SHP77 treated with DMSO at 0.1 percent for 48 hours (cell line): ENCODE data around the gene RPA1.
"Not testable (repeated sequence)": the region's sequence is repeated elsewhere in the genome, so short reads cannot be mapped to it uniquely, and the experiment has no call there.

Experiments used
- DNase-seq: peaks from one replicate; lab custom pipeline; 2025; lab: John Stamatoyannopoulos, UW

Gene RPA1

DNA sequence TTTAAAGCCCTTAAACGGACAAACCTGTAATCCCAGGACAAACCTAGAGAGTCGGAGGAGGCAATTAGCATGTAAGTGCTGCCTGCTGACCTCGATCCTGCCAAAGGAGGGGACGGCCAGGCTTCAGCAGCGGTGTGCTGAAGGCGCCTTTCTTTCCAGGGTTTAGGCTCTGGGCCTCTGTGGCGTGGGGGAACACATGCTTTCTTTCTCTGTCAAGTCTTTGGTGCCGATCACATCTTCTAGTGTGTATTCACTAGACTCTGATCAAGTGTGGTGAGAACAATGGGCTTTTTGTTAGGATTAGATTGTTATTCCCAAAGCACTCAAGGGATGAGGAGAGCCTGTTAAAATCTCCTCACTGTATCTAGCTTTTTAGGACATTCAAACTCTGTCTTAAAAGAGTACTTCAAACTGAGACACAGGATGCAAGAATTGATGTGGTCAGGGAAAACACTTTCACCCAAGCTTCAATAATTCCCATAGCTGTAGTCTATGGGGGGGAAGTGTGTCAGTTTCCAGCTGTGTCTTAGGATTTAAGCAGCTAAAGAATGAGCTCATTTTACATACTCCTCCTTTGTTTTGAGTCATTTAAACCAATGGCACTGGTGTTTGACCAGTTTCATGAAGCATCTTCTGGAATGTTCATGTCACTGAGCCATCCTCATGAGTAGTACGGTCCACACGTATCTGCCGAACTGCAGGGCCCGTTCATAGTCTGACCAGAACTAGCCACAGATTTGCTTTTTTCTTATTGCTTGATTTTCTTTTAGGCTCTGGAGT is 51.2 kb downstream of the RPA1 start:
- no peak for DNase-seq

DNA sequence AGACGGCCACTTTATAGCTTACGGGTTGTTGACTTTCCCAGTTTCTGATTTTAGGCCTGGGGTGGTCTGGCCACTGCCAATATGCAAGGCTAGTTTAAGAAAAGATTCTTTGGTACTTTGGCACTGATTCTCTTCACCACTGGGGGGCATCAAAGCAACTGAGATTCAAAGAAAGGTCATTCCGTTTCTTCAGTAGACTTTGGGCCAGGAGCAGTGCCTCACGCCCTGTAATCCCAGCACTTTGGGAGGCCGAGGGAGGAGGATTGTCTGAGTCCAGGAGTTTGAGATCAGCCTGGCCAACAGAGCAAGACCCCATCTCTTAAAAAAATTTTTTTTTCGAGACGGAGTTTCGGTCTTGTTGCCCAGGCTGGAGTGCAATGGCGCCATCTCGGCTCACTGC is 53.0 kb downstream of the RPA1 start:
- peak; percentile 5 for DNase-seq

DNA sequence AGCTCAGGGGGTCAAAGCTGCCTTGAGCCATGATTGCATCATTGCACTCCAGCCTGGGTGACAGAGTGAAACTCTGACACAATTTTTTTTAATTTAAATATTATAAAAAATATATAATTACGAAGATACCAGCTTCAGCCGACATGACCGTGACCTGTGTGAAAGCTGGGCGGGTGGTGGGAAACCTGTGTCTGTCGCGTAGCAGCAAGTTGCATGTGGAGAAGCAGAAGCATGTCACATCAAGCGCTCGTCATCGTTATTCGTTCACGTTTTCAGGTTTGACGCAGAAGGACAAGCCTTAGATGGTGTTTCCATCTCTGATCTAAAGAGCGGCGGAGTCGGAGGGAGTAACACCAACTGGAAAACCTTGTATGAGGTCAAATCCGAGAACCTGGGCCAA is 53.7 kb downstream of the RPA1 start:
- DNase-seq: no peak

DNA sequence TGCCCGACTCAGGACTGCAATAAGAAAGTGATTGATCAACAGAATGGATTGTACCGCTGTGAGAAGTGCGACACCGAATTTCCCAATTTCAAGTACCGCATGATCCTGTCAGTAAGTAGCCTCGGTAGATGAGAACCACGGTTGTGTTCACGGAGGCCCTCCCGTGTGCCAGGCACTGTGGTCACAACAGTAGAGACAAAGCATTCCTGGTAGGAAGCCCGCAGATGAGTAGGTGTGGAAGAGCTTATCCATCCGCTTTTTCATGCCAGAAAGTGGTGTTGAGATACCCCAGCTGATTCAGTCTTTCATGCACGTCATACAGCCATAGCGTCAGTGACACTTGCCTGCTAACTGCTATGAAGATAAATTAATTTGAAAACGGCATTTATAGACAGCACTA is 58.9 kb downstream of the RPA1 start:
- DNase-seq: no peak

DNA sequence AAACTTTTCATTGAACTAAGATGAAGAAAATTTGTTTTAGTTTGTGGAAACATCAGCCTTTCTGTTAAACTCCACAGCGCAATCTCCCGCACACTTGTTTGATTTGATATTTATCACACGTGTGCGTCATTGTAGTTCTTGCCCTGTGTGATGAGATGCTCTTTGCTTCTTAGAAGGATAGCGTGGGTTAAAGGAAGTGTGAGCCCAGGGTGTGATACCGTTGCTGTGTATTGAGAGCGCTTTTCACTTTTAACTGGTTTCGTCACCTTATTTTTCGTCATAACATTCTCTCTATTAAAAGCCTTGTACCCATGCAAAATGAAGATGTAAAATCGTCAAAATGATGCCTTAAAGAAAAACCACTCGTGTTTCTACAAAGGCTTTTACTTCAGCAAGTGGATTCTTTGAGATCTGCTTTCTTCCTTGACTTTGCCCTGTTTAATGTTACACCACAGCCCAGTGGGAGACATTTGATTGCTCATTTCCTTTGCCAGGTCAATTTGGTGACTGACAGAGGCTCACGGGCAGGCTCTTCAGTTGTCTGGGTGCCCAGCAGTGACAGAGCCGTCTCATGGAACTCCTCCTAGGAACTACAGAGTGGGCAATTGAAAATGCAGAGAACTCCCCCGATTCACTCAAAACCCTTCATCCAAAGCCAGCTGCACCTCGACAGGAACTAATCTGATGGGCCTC is 61.1 kb downstream of the RPA1 start:
- no peak for DNase-seq

DNA sequence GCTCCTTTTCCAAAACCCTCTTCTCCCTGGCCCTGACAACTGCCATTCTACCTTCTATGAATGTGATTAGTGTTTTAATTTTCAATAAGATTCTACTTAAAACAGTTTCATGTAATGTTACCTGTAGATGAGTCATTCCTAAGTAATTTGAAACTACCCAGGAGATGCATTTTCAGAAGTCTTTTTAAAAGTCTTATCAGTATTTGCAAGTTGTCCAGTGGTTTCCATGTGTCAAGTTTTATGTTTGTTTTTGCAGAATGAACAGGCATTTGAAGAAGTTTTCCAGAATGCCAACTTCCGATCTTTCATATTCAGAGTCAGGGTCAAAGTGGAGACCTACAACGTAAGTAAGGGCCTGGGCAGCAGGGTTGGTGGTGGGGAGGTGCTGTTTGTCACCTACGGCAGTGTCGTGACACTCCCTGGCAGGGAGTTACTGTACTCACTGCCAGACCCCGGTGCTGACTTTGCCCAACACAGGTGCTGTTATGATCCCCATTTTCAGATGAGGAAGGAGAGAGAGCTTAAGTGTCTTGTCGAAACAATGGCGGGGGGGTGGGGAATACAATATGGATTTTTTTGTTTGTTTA is 65.0 kb downstream of the RPA1 start:
- DNase-seq: no peak

DNA sequence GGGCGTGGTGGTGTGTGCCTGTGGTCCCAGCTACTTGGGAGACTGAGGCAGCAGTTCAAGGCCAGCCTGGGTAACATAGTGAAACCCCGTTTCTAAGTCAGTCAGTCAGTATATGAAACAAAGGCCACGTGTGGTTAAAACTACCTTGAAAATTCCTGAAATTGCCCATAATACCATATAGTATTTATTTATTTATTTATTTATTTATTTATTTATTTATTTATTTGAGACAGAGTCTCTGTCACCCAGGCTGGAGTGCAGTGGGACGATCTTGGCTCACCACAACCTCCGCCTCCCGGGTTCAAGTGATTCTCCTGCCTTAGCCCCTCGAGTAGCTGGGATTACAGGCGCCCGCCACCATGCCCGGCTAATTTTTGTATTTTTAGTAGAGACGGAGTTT is 65.7 kb downstream of the RPA1 start:
- DNase-seq: not testable (repeated sequence)

DNA sequence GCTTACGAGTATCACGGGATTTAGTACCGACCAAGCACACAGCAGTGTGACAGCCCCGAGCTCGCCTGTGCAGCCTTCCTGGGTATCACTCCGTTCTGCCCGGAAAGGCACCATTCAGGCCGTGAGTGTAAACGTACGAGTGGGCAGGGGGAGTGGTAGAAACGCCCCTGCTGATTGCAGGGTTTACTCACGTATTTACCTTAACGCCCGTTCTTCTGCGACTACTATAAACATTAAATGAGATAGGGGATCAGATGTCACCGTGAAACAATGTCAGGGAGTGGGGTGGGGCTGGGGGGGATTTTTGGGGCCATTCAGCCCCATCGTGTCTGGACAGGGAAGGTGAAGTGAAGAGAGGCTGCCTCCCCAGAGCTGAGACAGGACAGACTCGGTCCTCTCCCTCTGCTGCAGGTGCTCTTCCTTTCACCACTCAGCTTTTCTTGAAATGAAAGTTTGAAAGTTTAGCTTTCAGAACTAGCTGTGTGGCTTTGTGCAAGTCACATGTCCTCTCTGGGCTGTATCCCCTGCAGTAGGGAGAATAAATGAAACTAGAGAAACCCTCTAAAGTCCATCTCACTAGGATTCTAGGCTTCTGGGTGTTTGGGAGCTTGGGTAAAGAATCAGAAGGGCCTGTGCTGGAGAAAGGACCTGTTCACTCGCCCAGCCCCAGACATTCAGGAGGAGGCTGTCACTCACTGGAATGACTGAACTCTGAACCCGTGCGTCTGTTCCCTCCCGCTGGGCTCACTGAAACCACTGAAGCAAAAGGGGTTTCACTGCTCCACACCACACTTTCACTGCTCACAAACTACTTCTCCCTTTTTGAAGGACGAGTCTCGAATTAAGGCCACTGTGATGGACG is 66.7 kb downstream of the RPA1 start:
- DNase-seq: no peak

DNA sequence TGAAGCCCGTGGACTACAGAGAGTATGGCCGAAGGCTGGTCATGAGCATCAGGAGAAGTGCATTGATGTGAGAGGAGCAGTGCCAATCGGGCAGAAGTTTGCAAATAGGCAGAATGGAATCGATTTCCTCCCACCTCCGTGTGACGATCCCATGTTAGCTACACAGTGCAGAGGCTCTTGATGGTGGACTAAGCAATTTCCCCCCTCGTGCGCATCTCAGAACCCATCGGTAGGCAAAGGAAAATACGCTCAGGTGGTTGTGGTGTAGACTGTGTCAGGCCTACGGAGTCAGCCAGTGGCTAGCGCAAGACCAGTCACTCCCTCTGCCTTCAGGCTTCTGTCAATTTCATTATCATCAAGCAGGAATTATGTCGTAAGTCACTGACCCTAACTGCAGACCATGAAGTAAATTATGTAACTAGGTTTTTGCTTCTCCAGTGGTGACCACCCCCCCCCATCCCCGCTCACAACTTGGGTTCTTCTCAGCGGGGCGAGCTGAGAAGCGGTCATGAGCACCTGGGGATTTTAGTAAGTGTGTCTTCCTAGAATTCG is 67.4 kb downstream of the RPA1 start:
- DNase-seq: no peak

DNA sequence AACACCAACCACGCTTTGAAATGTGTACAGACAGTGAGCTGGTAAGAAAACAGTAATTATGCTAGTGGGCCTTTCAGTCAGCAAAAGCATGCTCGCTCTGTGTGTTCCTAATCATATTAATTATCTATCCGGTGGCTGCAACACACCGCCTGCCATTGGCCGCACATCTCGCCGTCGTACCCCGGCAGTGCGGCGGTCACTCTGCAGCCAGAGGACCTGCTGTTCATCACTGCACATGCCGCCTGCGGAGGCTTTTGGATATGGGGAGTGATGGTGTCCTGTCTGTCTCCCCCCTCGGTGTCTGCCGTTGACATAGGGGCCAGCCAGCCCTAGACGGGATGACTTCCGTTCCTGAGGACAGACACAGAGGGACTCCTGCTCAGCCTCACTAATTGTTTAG is 68.5 kb downstream of the RPA1 start:
- DNase-seq: no peak

DNA sequence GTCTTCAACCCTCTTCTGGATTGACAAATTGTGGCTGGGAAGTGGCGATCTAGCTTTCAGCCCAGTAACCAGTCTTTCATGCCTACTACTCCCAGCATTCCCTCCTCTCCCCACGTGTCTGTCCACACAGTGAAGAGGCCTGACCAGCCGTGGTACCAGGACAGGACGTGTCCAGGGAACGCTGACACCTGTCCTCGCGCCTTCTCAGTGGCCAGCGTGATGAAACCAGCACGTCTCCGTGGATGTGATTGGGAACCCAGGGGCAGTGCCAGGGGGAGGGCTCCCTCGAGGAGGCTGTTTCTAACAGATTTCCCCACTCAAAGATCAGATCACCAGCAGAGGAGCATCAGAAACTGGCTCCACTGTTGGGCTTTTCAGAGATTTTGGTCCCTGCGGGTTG is 69.1 kb downstream of the RPA1 start:
- DNase-seq: no peak

DNA sequence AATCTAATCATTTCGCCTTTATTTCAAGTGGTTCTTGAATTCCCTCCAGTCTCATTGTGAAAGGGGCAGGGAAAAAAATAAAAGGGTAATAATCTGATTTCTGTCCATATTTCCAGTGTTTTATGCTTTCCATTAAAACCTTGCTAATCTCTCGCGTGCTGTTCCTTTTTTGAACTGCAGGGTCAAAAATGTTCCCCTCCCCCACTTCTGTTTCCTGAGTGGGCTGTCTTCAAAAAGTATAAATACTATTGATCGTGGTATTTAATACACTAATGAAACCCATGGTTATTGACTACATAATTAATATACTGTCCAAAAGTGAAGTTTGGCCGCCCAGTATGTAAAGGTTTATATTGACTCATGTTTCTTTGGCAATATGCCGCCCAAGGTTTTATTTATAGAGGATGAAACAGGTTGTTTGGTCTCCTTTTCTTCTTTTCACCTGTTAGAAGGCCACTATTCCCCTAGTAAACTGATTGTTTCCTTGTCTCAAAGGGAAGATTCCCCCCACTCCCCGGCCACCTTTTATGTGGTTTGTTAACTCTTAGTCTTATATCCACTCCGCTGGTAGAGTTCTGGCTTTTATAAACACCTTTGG is 69.7 kb downstream of the RPA1 start:
- no peak for DNase-seq

DNA sequence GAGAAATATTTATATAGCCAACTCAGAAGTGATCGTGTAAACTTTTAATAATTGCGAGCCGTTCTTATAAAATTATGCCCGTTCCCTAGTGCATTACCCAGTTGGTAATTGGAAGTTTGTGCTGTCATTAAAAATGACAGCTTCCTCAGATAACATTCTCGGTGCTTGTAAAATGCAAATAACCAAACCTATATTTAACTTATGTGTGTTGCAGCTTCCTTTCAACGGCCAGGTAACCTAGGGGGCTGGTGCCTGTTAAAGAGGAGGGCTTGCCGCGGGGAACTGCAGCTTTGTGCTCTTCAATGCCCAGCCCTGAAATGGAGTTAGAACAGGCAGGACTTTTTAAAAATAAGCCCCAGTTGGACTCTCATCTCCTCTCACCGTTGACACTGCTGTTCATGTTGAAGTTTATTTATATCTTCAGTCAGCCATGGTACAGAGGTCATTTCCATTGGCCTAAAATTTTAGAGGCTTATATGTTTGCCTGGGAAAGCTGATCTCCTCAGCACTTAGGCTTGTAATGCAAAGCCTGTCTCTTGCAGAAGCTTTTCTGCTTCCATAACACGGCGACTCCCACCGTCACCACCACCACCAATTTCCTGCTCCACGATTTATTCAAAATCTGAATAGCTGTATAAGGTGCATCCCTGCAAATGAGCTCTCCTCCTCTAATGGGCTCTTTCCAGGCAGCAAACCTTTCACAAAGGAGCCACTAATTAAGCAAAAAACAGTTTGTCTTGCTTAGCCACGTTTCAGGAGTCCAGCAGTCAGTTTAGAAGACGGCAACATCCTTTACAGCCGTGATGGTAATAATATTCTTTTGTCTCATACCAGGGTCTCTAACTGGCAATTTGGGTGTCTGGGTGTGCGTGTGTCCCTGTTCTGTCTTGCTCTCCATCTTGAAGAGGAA is 74.7 kb downstream of the RPA1 start:
- peak; percentile 65 for DNase-seq

DNA sequence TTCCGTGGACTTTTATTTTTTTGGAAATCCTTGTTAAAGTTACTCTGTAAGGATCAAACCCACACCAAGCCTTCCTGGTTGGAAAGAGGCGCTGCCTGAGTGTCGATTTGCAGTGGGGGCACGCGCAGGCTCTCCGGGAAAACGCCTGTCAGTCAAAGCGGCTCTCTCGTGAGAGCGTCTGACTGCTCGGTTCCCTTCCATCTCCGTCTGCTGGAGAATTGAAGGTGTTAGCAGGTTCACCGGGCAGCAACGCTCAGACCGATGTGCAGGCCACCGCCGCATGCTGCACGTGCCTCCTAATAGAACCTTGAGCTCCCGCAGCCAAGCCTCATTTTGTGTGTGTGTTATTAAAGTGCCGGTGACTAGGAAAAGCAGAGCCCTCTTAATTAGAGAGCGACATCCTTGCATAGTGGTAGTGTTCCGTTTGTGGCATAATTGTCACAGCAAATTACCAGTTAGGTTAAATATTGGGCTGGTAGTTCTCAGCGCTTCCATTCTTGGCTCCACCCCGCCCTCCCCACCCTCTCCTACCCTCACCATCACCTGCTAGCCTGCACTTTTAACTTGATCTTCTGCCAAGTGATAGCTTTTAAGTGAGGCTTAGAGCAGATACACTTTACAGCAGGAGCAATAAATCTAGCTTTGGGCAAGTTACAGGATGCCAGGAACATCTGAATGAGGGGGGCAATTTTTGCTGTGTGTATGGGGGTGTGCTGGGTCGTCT is 75.5 kb downstream of the RPA1 start:
- peak; percentile 65 for DNase-seq

DNA sequence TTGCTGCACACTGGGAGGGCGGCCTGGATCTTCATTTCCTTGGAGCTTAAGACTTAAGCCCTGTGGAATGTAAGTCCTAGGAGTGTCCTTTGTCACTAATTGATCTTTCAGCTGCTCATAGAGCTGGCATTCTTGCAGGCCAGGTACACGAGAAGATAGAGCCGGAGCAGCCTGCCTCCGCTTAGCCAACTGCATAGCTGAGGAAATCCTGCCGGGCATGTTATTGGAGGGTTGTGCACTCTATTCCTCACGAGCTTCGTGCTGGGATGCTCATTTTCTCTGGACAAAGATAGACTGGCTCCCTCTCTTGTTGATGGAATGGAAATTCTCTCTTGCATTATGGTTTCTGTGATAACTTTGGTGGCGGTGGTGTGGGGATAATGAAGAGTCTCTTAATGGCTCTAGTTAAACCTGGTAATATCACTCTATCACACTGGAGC is 76.9 kb downstream of the RPA1 start:
- DNase-seq: no peak

DNA sequence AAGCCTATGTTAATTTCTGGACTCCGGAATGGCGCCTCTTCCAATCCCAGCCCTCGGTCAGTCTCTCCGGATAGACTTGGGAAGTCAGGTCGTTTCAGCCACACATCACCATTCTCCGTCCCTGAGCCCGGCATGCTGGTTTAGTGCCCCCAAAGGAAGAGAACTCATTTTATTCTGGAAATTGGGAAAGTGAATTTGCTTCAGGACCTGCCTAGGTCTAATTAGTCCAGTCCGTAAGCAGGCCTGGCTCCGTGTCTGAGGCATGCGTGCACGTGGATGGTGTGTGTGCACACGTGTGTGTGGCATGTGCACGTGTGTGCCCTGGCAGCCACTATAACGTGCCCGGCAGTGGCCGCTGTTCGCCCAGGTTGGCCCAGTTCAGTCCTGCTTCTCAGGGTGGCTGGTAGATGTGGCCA is 77.4 kb downstream of the RPA1 start:
- no peak for DNase-seq

DNA sequence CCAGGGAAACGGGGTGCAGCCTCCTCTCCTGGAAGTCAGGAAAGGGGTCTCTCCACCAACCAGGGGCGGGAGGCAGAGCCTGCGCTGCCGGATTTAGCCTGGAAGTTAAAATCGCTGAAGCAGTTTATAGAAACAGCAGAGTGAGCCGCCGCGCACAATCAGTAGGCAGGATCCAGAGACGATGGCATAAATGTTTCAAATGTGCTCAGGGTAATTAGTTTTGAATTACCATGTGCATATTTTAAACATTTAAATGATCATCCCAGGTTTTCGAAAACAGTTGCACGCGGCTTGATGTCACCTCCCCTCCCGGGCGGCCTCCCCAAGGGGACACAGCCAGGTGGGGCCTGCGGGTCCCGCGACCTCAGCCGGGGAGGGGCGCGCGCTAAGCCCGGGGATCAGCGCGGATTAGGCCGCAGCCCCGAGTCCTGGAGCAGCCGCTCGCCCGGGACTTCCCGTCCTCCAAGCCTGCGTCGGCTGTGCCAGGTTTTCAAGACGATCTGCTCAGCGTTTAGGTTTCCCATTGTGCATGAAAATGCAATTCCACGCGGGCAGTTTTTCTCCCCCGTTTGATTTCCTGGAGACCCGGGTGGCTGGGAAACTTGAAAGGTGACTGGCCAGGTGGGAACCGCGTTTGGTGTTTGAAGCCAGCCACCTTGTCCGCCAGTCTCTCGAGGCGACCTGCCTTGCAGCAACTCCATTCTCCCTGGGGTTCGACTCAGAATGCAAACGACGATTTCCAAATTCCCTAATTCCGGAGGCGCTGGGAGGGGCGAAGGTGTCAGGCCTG is 78.3 kb downstream of the RPA1 start:
- no peak for DNase-seq

DNA sequence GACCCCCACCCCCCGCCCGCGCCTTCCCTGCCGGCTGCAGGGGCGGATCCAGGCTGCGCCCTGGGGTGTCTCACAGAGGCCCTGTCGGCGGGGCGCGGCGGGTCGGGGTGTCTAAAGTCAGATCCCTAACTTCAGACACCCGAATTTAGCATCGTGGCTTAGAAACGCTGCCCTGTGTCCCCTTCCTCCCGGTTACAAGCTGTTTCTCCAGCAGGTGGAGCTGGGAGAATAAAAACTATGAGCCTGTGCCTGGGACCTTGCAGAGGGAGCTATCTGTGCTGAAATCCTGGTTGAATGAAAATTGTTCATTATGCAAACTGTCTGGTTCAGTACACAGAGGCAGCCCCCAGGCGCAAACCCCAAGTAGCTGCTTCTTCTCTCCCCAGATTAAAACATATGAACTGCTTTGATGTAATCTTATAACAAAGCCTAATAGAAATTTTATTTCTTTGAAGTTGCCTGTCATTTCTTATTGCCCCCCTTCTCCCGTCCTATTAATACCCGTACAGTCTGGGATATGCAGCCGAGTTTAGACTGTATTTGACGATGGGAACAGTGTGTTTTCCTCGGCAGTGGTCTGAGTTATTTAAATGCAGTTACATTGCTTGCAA is 79.0 kb downstream of the RPA1 start:
- DNase-seq: peak; percentile 60

DNA sequence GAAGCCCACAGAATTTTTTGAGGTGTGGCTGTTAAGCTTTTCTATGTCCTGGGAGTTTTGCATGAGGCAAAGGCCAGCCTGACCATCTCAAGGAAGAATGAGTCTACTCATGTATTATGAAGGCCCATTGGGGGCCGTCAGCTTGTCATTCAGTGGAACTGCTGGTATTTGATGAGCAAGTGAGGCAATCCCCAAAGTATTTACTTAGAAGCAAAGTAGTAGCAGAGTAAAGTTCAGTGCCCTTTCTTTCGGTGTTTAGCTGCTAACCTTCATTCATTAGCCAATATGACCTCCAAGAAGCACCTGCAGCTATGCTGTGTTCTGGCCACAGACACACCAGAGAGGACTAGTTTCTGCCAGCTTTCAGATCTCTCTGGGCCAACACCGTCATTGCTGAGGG is 80.2 kb downstream of the RPA1 start:
- DNase-seq: no peak
